HAP-1 (cell line): Measurements from ENCODE around the gene LRP4.
A peak's percentile ranks its signal among the peaks of the same experiment; 100 is the strongest.
"Not testable (repeated sequence)": the region's sequence is repeated elsewhere in the genome, so short reads cannot be mapped to it uniquely, and the experiment has no call there.

Experiments
- DNase-seq, 2 experiments: peaks; one replicate each; pipeline ENCODE4 v3.0.0-alpha.2; 2016 to 2020; ENCODE audit warnings: low spot score in 2 of 2
- H3K27me3 ChIP-seq: fragments of 250-450 bp; sonication (Bioruptor Pico); 2 replicates; pipeline ENCODE4 v1.5.1; 2020; ENCODE audit warnings: low read depth, mild to moderate bottlenecking, moderate library complexity
- H3K36me3 ChIP-seq: fragments of 250-450 bp; sonication (Bioruptor Pico); replicated peaks from 2 replicates; pipeline ENCODE4 v1.5.1; 2020; ENCODE audit warnings: mild to moderate bottlenecking
- H3K4me1 ChIP-seq: fragments of 250-450 bp; sonication (Bioruptor Pico); 2 replicates; pipeline ENCODE4 v1.5.1; 2020; ENCODE audit warnings: mild to moderate bottlenecking
- H3K4me3 ChIP-seq: fragments of 250-450 bp; sonication (Bioruptor Pico); 2 replicates; pipeline ENCODE4 v1.5.1; 2020; ENCODE audit warnings: mild to moderate bottlenecking, moderate library complexity
- H3K9me3 ChIP-seq: fragments of 250-450 bp; sonication (Bioruptor Pico); 2 replicates; pipeline ENCODE4 v1.5.1; 2020; ENCODE audit warnings: mild to moderate bottlenecking, moderate library complexity
- in situ Hi-C: fragments of 300-500 bp; cut with MboI; formaldehyde crosslinking; loops from 3 replicates; pipeline ENCODE4 v1.14.3; 2020; ENCODE audit warnings: low sequenced_read_pairs, inconsistent platforms, mixed read lengths

Gene LRP4, protein sequence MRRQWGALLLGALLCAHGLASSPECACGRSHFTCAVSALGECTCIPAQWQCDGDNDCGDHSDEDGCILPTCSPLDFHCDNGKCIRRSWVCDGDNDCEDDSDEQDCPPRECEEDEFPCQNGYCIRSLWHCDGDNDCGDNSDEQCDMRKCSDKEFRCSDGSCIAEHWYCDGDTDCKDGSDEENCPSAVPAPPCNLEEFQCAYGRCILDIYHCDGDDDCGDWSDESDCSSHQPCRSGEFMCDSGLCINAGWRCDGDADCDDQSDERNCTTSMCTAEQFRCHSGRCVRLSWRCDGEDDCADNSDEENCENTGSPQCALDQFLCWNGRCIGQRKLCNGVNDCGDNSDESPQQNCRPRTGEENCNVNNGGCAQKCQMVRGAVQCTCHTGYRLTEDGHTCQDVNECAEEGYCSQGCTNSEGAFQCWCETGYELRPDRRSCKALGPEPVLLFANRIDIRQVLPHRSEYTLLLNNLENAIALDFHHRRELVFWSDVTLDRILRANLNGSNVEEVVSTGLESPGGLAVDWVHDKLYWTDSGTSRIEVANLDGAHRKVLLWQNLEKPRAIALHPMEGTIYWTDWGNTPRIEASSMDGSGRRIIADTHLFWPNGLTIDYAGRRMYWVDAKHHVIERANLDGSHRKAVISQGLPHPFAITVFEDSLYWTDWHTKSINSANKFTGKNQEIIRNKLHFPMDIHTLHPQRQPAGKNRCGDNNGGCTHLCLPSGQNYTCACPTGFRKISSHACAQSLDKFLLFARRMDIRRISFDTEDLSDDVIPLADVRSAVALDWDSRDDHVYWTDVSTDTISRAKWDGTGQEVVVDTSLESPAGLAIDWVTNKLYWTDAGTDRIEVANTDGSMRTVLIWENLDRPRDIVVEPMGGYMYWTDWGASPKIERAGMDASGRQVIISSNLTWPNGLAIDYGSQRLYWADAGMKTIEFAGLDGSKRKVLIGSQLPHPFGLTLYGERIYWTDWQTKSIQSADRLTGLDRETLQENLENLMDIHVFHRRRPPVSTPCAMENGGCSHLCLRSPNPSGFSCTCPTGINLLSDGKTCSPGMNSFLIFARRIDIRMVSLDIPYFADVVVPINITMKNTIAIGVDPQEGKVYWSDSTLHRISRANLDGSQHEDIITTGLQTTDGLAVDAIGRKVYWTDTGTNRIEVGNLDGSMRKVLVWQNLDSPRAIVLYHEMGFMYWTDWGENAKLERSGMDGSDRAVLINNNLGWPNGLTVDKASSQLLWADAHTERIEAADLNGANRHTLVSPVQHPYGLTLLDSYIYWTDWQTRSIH (N-terminal part only)

GRCh38 chr11:46918083-46918787 is at the start of gene LRP4:
TSS of gene LRP4 (minus strand) at chr11:46918550. CDS start at chr11:46918379, 171 bp downstream.
- peaks cover 10% of the 10 kb centered on the region for H3K4me1 ChIP-seq
- in situ Hi-C loops, result loop anchor here (10.0 kb wide), 1 partner anchor 237 kb away; no protein-coding TSS in a partner anchor
- H3K36me3 ChIP-seq, result no peaks in the 10 kb centered on the region; the same call in 1 of the 2 replicates
- H3K4me3 ChIP-seq, result peak within 1 kb of the TSS; percentile 72
- no peaks in the 10 kb centered on the region for H3K9me3 ChIP-seq
- DNase-seq, result peak; percentile 34 to 80
- H3K27me3 ChIP-seq, result no peaks in the 10 kb centered on the region

- Histone ChIP-seq H3K9me3 (peaks cover 6% of the 10 kb centered on the region; the same call in 1 of the 2 replicates), H3K4me1 (no peaks in the 10 kb centered on the region), H3K27me3 (no peaks in the 10 kb centered on the region), H3K36me3 (no peaks in the 10 kb centered on the region), H3K4me3 (no peak overlapping the region)
- in situ Hi-C loops, result loop anchor here (25.0 kb wide), 1 partner anchor 106 kb away; no protein-coding TSS in a partner anchor
- no peak for DNase-seq
These were observed 49.6 kb upstream of the LRP4 start for GRCh38 chr11:46967962-46968361.

DNA sequence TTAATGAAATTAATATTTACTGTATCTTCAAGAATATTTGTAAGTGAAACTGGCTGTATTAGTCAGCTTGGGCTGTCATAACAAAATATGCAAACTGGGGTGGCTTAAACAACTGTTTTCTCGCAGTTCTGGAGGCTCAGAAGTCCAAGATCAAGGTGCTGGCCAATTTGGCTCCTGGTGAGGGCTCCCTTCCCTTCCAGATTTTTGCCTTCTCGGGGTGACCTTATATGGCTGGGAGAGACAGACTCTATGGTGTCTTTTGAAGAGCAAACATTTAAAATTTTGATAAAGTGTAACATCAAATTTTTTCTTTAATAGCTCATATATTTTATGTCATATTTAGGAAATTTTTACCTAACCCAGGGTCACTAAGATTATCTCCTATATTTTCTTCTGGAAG is 48.4 kb upstream of the LRP4 start:
- in situ Hi-C loops, result loop anchor here (25.0 kb wide), 1 partner anchor 104 kb away; no protein-coding TSS in a partner anchor
- no peak overlapping the region for H3K4me3 ChIP-seq
- H3K36me3 ChIP-seq, result no peaks in the 10 kb centered on the region
- no peaks in the 10 kb centered on the region for H3K4me1 ChIP-seq
- no peaks in the 10 kb centered on the region for H3K27me3 ChIP-seq
- no peak for DNase-seq
- H3K9me3 ChIP-seq, result peaks cover 9% of the 10 kb centered on the region; the same call in 1 of the 2 replicates

GRCh38 chr11:46963844-46964243 is 45.5 kb upstream of the LRP4 start:
- Histone ChIP-seq H3K4me3 (no peak overlapping the region), H3K36me3 (no peaks in the 10 kb centered on the region), H3K27me3 (no peaks in the 10 kb centered on the region), H3K4me1 (no peaks in the 10 kb centered on the region), H3K9me3 (peaks cover 9% of the 10 kb centered on the region; the same call in 1 of the 2 replicates)
- no peak for DNase-seq
- in situ Hi-C loops, result loop anchor here (25.0 kb wide), 1 partner anchor 102 kb away; no protein-coding TSS in a partner anchor

DNA sequence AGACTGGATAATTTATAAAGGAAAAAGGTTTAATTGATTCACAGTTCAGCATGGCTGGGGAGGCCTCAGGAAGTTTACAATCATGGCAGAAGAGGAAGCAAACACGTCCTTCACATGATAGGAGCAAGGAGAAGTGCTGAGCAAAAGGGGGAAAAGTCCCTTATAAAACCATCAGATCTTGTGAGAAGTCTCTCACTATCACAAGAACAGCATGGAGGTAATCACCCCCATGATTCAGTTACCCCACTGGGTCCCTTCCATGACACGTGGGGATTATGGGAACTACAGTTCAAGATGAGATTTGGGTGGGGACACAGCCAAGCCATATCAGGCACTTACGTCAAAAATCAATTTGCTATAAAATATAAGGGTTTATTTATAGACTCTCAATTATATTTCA is 43.5 kb upstream of the LRP4 start:
- H3K9me3 ChIP-seq, result not testable (repeated sequence)

GRCh38 chr11:46961041-46961440 is 42.7 kb upstream of the LRP4 start:
- DNase-seq, result no peak
- H3K4me3 ChIP-seq, result no peak overlapping the region
- in situ Hi-C loops, result loop anchor here (25.0 kb wide), 1 partner anchor 99 kb away; no protein-coding TSS in a partner anchor
- H3K9me3 ChIP-seq, result peaks cover 9% of the 10 kb centered on the region; the same call in 1 of the 2 replicates
- H3K27me3 ChIP-seq, result no peaks in the 10 kb centered on the region
- H3K4me1 ChIP-seq, result no peaks in the 10 kb centered on the region
- H3K36me3 ChIP-seq, result no peaks in the 10 kb centered on the region

More for the DNA sequence above, 43.5 kb upstream of the LRP4 start:
- not testable (repeated sequence) for H3K4me3 ChIP-seq, H3K4me1 ChIP-seq, H3K27me3 ChIP-seq, H3K36me3 ChIP-seq, DNase-seq
- in situ Hi-C loops, result loop anchor here (25.0 kb wide), 1 partner anchor 100 kb away; no protein-coding TSS in a partner anchor

- DNase-seq, result no peak
- Histone ChIP-seq H3K9me3 (peaks cover 3% of the 10 kb centered on the region; the same call in 1 of the 2 replicates), H3K4me1 (no peaks in the 10 kb centered on the region), H3K4me3 (no peak overlapping the region), H3K27me3 (no peaks in the 10 kb centered on the region), H3K36me3 (no peaks in the 10 kb centered on the region)
- in situ Hi-C loops, result loop anchor here (25.0 kb wide), 1 partner anchor 96 kb away; no protein-coding TSS in a partner anchor
These were observed 40.4 kb upstream of the LRP4 start for GRCh38 chr11:46958777-46959176.

GRCh38 chr11:46953093-46953492 is 34.7 kb upstream of the LRP4 start:
- H3K4me3 ChIP-seq, result no peak overlapping the region
- no peaks in the 10 kb centered on the region for H3K9me3 ChIP-seq
- no peaks in the 10 kb centered on the region for H3K36me3 ChIP-seq
- in situ Hi-C loops, result loop anchor here (25.0 kb wide), 1 partner anchor 91 kb away; no protein-coding TSS in a partner anchor
- peaks cover 17% of the 10 kb centered on the region for H3K4me1 ChIP-seq
- no peaks in the 10 kb centered on the region for H3K27me3 ChIP-seq
- DNase-seq, result no peak

GRCh38 chr11:46952553-46952952 is 34.2 kb upstream of the LRP4 start:
- Histone ChIP-seq H3K4me3 (no peak overlapping the region), H3K9me3 (no peaks in the 10 kb centered on the region), H3K27me3 (no peaks in the 10 kb centered on the region), H3K36me3 (no peaks in the 10 kb centered on the region), H3K4me1 (peaks cover 22% of the 10 kb centered on the region)
- DNase-seq, result no peak
- in situ Hi-C loops, result loop anchor here (25.0 kb wide), 1 partner anchor 90 kb away; no protein-coding TSS in a partner anchor

GRCh38 chr11:46951864-46952263 is 33.5 kb upstream of the LRP4 start:
- H3K36me3 ChIP-seq, result no peaks in the 10 kb centered on the region
- H3K4me3 ChIP-seq, result no peak overlapping the region
- DNase-seq, result peak; percentile 53 to 59
- no peaks in the 10 kb centered on the region for H3K9me3 ChIP-seq
- H3K27me3 ChIP-seq, result no peaks in the 10 kb centered on the region
- H3K4me1 ChIP-seq, result peaks cover 29% of the 10 kb centered on the region
- in situ Hi-C loops, result loop anchor here (25.0 kb wide), 1 partner anchor 90 kb away; no protein-coding TSS in a partner anchor

- Histone ChIP-seq H3K4me1 (peaks cover 34% of the 10 kb centered on the region), H3K4me3 (no peak overlapping the region), H3K9me3 (no peaks in the 10 kb centered on the region), H3K27me3 (no peaks in the 10 kb centered on the region), H3K36me3 (no peaks in the 10 kb centered on the region)
- DNase-seq, result no peak
- in situ Hi-C loops, result no loop called here
These were observed 30.9 kb upstream of the LRP4 start for GRCh38 chr11:46949297-46949696.

GRCh38 chr11:46948378-46949131 is 30.2 kb upstream of the LRP4 start:
- H3K27me3 ChIP-seq, result no peaks in the 10 kb centered on the region
- peaks cover 34% of the 10 kb centered on the region for H3K4me1 ChIP-seq
- no peaks in the 10 kb centered on the region for H3K36me3 ChIP-seq
- in situ Hi-C loops, result no loop called here
- DNase-seq, result peak; percentile 74 to 96
- no peaks in the 10 kb centered on the region for H3K9me3 ChIP-seq
- no peak overlapping the region for H3K4me3 ChIP-seq
